ENCODE measurements around the gene CC2D2A. TPM values are rescaled to one million over a fixed set of nuclear protein-coding genes. Genes with fewer than 3 reads are reported as not detected.
A peak's percentile ranks its signal among the peaks of the same experiment; 100 is the strongest.

CC2D2A gene
- 3.2 and 3.4 TPM in 2 replicates for total RNA-seq

DNA sequence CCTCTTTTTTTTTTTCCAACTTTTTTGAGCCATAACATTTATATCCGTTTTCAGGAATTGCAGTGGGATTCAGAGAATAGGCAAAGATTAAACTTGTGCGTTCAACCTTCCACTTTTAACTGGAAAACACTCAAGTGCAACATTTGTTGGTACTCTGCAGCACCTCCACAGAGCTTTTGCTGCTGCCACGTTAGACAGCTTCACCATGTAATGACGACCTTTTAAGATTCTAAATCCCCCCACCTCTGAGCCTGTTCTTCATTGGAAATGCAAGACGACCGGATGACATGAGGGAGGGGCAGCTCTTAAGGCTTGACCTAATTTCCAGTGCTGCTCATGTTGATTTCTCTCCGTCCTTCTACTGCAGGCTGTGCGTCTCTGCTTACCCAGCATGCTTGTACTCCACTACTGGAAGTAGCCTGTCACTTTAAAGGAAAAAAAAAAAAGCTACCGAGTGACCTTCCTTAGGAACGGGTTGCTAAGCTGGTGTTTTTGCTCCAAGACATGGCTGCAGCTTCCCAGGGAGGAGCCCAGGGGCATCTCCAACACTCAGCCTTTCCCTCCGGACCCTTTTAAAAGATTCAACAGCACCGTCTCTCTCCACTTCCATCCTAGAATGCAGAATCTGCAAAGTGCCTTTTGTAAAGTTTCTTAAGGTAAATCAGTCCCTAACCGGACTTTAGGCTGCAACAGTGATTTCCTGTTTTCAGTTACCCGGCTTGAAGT is at the start of gene CC2D2A:
TSS of gene CC2D2A (plus strand) at position 481 of the 726 bp plus-strand sequence. CDS start 6,051 bp downstream, outside the sequence.
- DNase-seq (ENCODE audit: low read depth in 2 of 2): peak in 1 of 2 donors; percentile 35

DNA sequence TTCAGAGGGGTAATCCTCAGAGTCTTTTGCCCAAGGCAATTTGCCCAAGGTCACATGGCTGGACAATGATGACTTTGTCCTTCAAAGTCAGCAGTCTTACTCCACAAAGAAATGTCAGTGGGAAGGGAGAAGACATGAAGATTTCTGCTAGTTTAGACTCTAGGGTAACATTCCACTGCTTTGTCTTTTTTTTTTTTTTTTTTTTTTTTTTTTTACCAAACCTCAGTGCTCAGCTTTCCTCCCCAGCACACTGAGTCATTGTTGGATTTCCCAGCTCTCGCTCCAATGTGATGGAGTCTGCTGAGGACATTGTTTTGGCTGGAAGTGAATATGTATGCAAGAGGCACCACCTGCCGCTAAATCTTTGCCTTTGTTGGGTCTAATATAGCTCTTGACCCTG is 49.0 kb upstream of the CC2D2A start:
- no peak for DNase-seq (ENCODE audit: low read depth in 2 of 2)

- no peak for DNase-seq (ENCODE audit: low read depth in 2 of 2)
Measured at GRCh38 chr4:15423285-15423711, 46.4 kb upstream of the CC2D2A start.

DNA sequence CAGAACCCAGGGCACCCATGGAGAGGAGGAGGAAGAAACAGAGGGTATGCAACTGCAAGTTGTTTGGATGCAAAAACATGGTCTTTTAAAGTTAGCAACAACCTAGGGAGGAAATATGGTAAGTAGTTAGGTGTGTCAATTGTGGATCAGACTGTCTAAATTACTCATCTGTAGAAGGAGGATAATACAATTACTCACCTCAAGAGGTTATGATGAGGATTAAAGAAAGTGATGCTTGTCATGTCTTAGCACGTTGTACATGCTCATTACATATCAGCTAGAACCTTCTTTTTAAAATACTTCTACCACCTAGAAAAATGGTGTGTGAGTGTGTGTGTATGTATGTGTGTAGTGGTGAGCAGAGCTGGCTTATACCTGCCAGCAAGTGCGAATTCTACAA is 44.2 kb upstream of the CC2D2A start:
- DNase-seq (ENCODE audit: low read depth in 2 of 2): no peak

- DNase-seq (ENCODE audit: low read depth in 2 of 2): no peak
Measured at GRCh38 chr4:15427161-15427560, 42.5 kb upstream of the CC2D2A start.

DNA sequence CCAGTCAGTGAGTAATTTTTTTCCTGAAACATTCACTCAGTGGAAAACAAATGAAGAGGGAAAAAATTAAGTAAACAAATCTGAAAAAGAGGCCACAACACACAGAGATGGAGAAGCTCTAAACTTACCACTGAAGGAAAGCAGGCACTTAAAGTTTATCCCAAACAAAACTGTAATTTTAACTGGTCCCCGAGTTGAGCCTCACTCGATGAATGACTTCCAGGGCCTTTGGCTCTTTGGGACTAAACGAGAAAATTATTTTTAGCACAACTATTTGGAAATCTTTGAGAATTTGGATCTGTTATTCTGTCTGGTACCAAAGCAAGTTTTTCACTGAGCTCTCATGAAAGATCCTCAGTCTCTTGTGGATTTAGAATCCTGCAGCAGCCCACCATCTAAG is 42.0 kb upstream of the CC2D2A start, which contains the start of gene C1QTNF7:
TSS of gene C1QTNF7 (plus strand) at position 333 of the 400 bp plus-strand sequence. CDS start 7,711 bp downstream, outside the sequence.
- no peak for DNase-seq (ENCODE audit: low read depth in 2 of 2)

DNA sequence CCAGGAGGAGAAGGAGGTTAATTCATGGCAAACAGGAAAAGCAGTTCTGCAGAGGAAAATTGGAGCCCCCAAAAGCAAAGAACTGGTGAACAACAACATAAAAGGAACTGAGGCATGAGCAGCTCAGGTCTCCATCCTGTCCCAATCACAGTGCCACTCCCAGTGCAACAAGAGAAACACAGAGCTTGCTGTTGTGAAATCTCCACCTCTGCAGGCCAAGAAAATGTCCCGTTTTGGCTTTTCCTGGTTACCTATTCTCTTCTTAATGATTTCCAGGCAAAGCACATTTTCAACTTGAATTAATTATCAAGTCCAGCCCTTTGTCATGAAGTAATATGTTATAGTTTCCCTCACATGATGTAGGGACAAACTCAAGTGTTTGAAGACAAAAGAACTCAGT is 41.1 kb upstream of the CC2D2A start:
- DNase-seq (ENCODE audit: low read depth in 2 of 2): no peak

DNA sequence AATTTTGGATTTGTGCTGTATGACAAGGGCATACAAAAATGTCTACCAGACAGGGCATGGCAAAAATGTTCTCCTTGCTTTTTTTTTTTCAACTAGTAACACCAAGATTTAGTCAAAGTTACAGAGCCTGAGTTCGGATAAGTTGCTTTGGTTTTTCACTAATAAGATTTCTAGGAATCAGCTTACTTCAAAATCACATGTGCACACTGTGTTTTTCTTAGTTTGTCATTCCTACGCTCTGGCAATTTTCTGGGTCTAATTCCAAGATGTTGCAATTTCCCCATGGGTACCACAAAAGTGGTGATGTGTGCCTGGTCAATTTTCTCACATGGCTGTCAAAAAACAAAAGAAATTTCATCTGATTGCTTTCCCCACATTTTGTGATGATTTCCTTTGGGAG is 35.6 kb upstream of the CC2D2A start:
- no peak for DNase-seq (ENCODE audit: low read depth in 2 of 2)

DNA sequence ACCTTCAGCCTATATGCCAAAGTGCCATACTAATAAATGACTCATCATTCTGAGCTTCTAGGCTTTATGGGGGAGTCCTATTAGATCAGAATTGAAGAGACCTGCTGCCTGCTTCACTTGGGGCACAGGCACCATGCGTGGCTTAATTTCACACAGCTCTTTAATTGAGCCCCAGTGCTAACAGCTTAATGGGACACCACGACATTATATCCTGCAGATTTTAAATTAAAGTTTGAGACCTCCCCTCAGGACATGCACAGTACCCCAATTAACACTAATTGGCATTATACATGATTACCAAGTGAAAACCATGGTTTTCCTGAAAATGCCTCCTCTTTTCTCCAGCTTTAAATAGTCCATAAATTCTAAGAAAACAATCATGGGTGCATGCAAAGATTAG is 35.0 kb upstream of the CC2D2A start:
- DNase-seq (ENCODE audit: low read depth in 2 of 2): no peak

GRCh38 chr4:15436513-15436912 is 33.2 kb upstream of the CC2D2A start:
- no peak for DNase-seq (ENCODE audit: low read depth in 2 of 2)

GRCh38 chr4:15438939-15439524 is 30.6 kb upstream of the CC2D2A start:
- no peak for DNase-seq (ENCODE audit: low read depth in 2 of 2)

- DNase-seq (ENCODE audit: low read depth in 2 of 2): no peak
Measured at GRCh38 chr4:15443371-15444160, 26.1 kb upstream of the CC2D2A start.

DNA sequence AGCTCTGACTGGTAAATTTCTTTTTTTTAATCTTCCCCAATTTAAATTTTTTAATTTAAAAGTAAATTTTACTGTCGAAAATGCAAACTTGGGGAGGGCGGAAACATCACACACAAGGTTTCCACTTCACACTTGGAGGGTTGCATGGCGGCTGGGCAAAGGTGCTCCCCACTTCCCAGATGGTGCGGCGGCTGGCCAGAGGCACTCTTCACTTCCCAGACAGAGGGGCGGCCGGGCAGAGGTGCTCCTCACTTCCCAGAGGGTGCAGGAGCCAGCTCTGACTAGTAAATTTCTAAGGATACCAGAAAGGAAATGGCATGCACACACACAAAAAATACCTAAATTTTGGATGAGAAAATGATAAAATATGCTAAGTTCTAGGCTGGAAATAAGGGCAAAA is 25.4 kb upstream of the CC2D2A start:
- no peak for DNase-seq (ENCODE audit: low read depth in 2 of 2)

GRCh38 chr4:15444879-15445547 is 24.7 kb upstream of the CC2D2A start:
- peak in 1 of 2 donors; percentile 6 for DNase-seq (ENCODE audit: low read depth in 2 of 2)

GRCh38 chr4:15451181-15451865 is 18.4 kb upstream of the CC2D2A start:
- no peak for DNase-seq (ENCODE audit: low read depth in 2 of 2)

- no peak for DNase-seq (ENCODE audit: low read depth in 2 of 2)
Measured at GRCh38 chr4:15451866-15452765, 17.6 kb upstream of the CC2D2A start.

GRCh38 chr4:15455290-15455689 is 14.4 kb upstream of the CC2D2A start:
- DNase-seq (ENCODE audit: low read depth in 2 of 2): no peak

- peak; percentile 12 to 33 for DNase-seq (ENCODE audit: low read depth in 2 of 2)
Measured at GRCh38 chr4:15457406-15458201, 12.1 kb upstream of the CC2D2A start.

GRCh38 chr4:15458616-15459015 is 11.1 kb upstream of the CC2D2A start:
- DNase-seq (ENCODE audit: low read depth in 2 of 2): no peak

All from dermis microvascular lymphatic vessel endothelial cell (primary cell).